NT2/D1 (cell line): ENCODE results near the gene NOSIP.
A peak's percentile ranks its signal among the peaks of the same experiment; 100 is the strongest.

Source experiments
- DNase-seq: peaks from one replicate; pipeline ENCODE4 v3.0.0-alpha.2; 2011; ENCODE audit warnings: low read depth, low spot score
- H3K27me3 ChIP-seq: 2 replicates; pipeline ENCODE4 v1.6.0; 2011; ENCODE audit warnings: mild to moderate bottlenecking; ENCODE audit not compliant: insufficient read length, insufficient read depth
- H3K36me3 ChIP-seq: 2 replicates; pipeline ENCODE4 v1.6.1; 2011; ENCODE audit warnings: mild to moderate bottlenecking, low read length, mixed read lengths; ENCODE audit not compliant: insufficient read depth, insufficient read length
- H3K4me1 ChIP-seq: 2 replicates; pipeline ENCODE4 v1.5.1; 2011; ENCODE audit not compliant: insufficient read depth, insufficient read length
- H3K4me3 ChIP-seq: 2 replicates; pipeline ENCODE4 v1.5.1; 2011; ENCODE audit warnings: low read depth; ENCODE audit not compliant: insufficient read length
- H3K9ac ChIP-seq: 2 replicates; pipeline ENCODE4 v1.6.0; 2011; ENCODE audit warnings: low read depth; ENCODE audit not compliant: insufficient read length
- H3K9me3 ChIP-seq: 2 replicates; pipeline ENCODE4 v1.5.1; 2011; ENCODE audit warnings: mild to moderate bottlenecking, low read length; ENCODE audit not compliant: insufficient read depth
- SUZ12 ChIP-seq: IDR thresholded peaks from 2 replicates; pipeline ENCODE4 v1.6.1; 2011; ENCODE audit not compliant: insufficient read length, insufficient read depth; ENCODE audit errors: extremely low read depth
- YY1 ChIP-seq: IDR thresholded peaks from 2 replicates; pipeline ENCODE4 v1.6.1; 2011; ENCODE audit not compliant: insufficient read length, insufficient read depth
- ZNF274 ChIP-seq: IDR thresholded peaks from 2 replicates; pipeline ENCODE4 v1.6.1; 2011; ENCODE audit warnings: mild to moderate bottlenecking, low read depth, low read length

The NOSIP gene

GRCh38 chr19:49524812-49525455 is 55.4 kb downstream of the NOSIP start:
- H3K36me3 ChIP-seq = peaks cover 11% of the 10 kb centered on the region
- H3K4me1 ChIP-seq = peaks cover 1% of the 10 kb centered on the region
- H3K9ac ChIP-seq = no peak overlapping the region
- DNase-seq = no peak
- H3K4me3 ChIP-seq = no peak overlapping the region
- TF ChIP-seq ZNF274 = no peak
- no peak for TF ChIP-seq YY1
- TF ChIP-seq SUZ12 = no peak
- H3K9me3 ChIP-seq = no peaks in the 10 kb centered on the region
- no peaks in the 10 kb centered on the region for H3K27me3 ChIP-seq

- Histone ChIP-seq H3K9me3 (no peaks in the 10 kb centered on the region), H3K4me1 (no peaks in the 10 kb centered on the region), H3K4me3 (no peak overlapping the region), H3K36me3 (peaks cover 3% of the 10 kb centered on the region), H3K27me3 (no peaks in the 10 kb centered on the region), H3K9ac (no peak overlapping the region)
- no peak for TF ChIP-seq ZNF274
- no peak for TF ChIP-seq SUZ12
- TF ChIP-seq YY1 = no peak
- DNase-seq = no peak
Measured at GRCh38 chr19:49520705-49521319, 59.5 kb downstream of the NOSIP start.

GRCh38 chr19:49518033-49518432 is 62.3 kb downstream of the NOSIP start:
- Histone ChIP-seq H3K9ac (no peak overlapping the region), H3K4me3 (no peak overlapping the region), H3K9me3 (no peaks in the 10 kb centered on the region), H3K27me3 (no peaks in the 10 kb centered on the region), H3K36me3 (no peaks in the 10 kb centered on the region), H3K4me1 (peaks cover 10% of the 10 kb centered on the region)
- no peak for DNase-seq
- no peak for TF ChIP-seq ZNF274
- TF ChIP-seq YY1 = no peak
- TF ChIP-seq SUZ12 = no peak

GRCh38 chr19:49515767-49516166 is 64.6 kb downstream of the NOSIP start:
- Histone ChIP-seq H3K36me3 (no peaks in the 10 kb centered on the region), H3K4me1 (peaks cover 10% of the 10 kb centered on the region), H3K27me3 (no peaks in the 10 kb centered on the region), H3K9ac (no peak overlapping the region), H3K9me3 (no peaks in the 10 kb centered on the region), H3K4me3 (no peak overlapping the region)
- no peak for DNase-seq
- TF ChIP-seq YY1 (no peak), ZNF274 (no peak), SUZ12 (no peak)

GRCh38 chr19:49514151-49514550 is 66.2 kb downstream of the NOSIP start:
- no peaks in the 10 kb centered on the region for H3K9me3 ChIP-seq
- TF ChIP-seq ZNF274 (no peak), YY1 (no peak), SUZ12 (no peak)
- no peak for DNase-seq
- H3K9ac ChIP-seq = peak overlapping the region; percentile 77
- no peaks in the 10 kb centered on the region for H3K27me3 ChIP-seq
- H3K36me3 ChIP-seq = no peaks in the 10 kb centered on the region
- H3K4me3 ChIP-seq = no peak overlapping the region
- peaks cover 10% of the 10 kb centered on the region for H3K4me1 ChIP-seq

GRCh38 chr19:49513746-49514118 is 66.6 kb downstream of the NOSIP start:
- DNase-seq = no peak
- Histone ChIP-seq H3K9ac (peak overlapping the region; percentile 77), H3K36me3 (no peaks in the 10 kb centered on the region), H3K9me3 (no peaks in the 10 kb centered on the region), H3K4me1 (peaks cover 10% of the 10 kb centered on the region), H3K27me3 (no peaks in the 10 kb centered on the region), H3K4me3 (peak overlapping the region; percentile 46)
- no peak for TF ChIP-seq YY1
- TF ChIP-seq SUZ12 = no peak
- no peak for TF ChIP-seq ZNF274

- Histone ChIP-seq H3K4me1 (peaks cover 10% of the 10 kb centered on the region), H3K9me3 (no peaks in the 10 kb centered on the region), H3K9ac (peak overlapping the region; percentile 77), H3K4me3 (peak overlapping the region; percentile 46), H3K27me3 (no peaks in the 10 kb centered on the region), H3K36me3 (no peaks in the 10 kb centered on the region)
- TF ChIP-seq SUZ12 (no peak), ZNF274 (no peak), YY1 (no peak)
- DNase-seq = no peak
Measured at GRCh38 chr19:49512970-49513745, 67.2 kb downstream of the NOSIP start.
